ENCODE data around the gene RASGRF2.

RASGRF2 gene

GRCh38 chr5:80959768-80960442 lies at the start of gene RASGRF2:
TSS of gene RASGRF2 (plus strand) at chr5:80960363. CDS start at chr5:80960739, 376 bp downstream.
- DNase-seq, result no peak

GRCh38 chr5:80912479-80912878 lies 47.7 kb upstream of the RASGRF2 start:
- no peak for DNase-seq

- DNase-seq, result no peak
Measured at GRCh38 chr5:80915716-80916115, 44.4 kb upstream of the RASGRF2 start.

- DNase-seq, result no peak
Measured at GRCh38 chr5:80916676-80917075, 43.5 kb upstream of the RASGRF2 start.

GRCh38 chr5:80917631-80918030 lies 42.5 kb upstream of the RASGRF2 start:
- DNase-seq, result no peak

- DNase-seq, result no peak
Measured at GRCh38 chr5:80919678-80920196, 40.4 kb upstream of the RASGRF2 start.

GRCh38 chr5:80920333-80920732 lies 39.8 kb upstream of the RASGRF2 start:
- no peak for DNase-seq

- DNase-seq, result no peak
Measured at GRCh38 chr5:80921026-80921425, 39.1 kb upstream of the RASGRF2 start.

- no peak for DNase-seq
Measured at GRCh38 chr5:80925931-80926330, 34.2 kb upstream of the RASGRF2 start.

GRCh38 chr5:80926536-80926935 lies 33.6 kb upstream of the RASGRF2 start:
- no peak for DNase-seq

GRCh38 chr5:80926979-80927656 lies 33.0 kb upstream of the RASGRF2 start:
- no peak for DNase-seq

- no peak for DNase-seq
Measured at GRCh38 chr5:80928073-80928472, 32.1 kb upstream of the RASGRF2 start.

GRCh38 chr5:80930940-80931339 lies 29.2 kb upstream of the RASGRF2 start:
- no peak for DNase-seq

GRCh38 chr5:80931411-80931810 lies 28.8 kb upstream of the RASGRF2 start:
- no peak for DNase-seq

GRCh38 chr5:80933036-80933435 lies 27.1 kb upstream of the RASGRF2 start:
- no peak for DNase-seq

GRCh38 chr5:80934751-80935150 lies 25.4 kb upstream of the RASGRF2 start:
- no peak for DNase-seq

GRCh38 chr5:80935811-80936385 lies 24.3 kb upstream of the RASGRF2 start:
- no peak for DNase-seq

GRCh38 chr5:80936881-80937280 lies 23.3 kb upstream of the RASGRF2 start:
- DNase-seq, result no peak

- DNase-seq, result no peak
Measured at GRCh38 chr5:80937584-80938356, 22.4 kb upstream of the RASGRF2 start.

GRCh38 chr5:80941496-80941895 lies 18.7 kb upstream of the RASGRF2 start:
- DNase-seq, result no peak

GRCh38 chr5:80951366-80951765 lies 8.8 kb upstream of the RASGRF2 start:
- no peak for DNase-seq

GRCh38 chr5:80953587-80953986 lies 6.6 kb upstream of the RASGRF2 start:
- DNase-seq, result no peak

- no peak for DNase-seq
Measured at GRCh38 chr5:80955082-80955590, 5.0 kb upstream of the RASGRF2 start.
